Pulmonary artery endothelial cell (primary cell): ENCODE measurements around the gene TRPM4. TPM values are rescaled to one million over a fixed set of nuclear protein-coding genes. Genes with fewer than 3 reads are reported as not detected.
"Not testable (repeated sequence)": the region's sequence is repeated elsewhere in the genome, so short reads cannot be mapped to it uniquely, and the experiment has no call there.

ENCODE experiments used
- DNase-seq: peaks from one replicate; pipeline ENCODE4 v3.0.0-alpha.2; 2011; ENCODE audit warnings: low read depth, low spot score
- total RNA-seq: library from RNA; depleted of rRNA; stranded (reverse); fragments of >200 nt; gene quantifications from 2 replicates; pipeline ENCODE4 v1.2.3, GENCODE V29; 2014

The TRPM4 gene
- total RNA-seq, 1 donor from 2014 or later: 14.4 TPM

DNA sequence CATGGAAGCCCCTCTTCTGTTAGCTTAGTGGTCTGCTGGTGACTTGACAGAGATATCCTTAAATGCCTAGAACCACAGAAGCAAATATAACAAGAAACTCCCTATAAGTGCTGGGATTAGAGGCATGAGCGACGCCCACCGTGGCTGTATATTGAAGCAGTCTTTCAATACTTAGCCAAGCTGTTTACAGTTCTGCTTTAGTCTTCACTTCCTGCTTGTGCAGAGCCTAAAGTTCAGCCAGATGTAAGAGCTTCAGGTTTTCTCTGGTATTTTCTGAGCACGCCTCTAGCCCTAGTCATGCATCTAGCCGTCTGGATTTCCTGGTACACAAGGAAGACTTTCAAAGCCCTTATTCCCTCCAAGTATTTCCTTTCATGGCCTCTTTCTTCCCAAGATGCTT is 28.5 kb downstream of the TRPM4 start:
- no peak for DNase-seq

DNA sequence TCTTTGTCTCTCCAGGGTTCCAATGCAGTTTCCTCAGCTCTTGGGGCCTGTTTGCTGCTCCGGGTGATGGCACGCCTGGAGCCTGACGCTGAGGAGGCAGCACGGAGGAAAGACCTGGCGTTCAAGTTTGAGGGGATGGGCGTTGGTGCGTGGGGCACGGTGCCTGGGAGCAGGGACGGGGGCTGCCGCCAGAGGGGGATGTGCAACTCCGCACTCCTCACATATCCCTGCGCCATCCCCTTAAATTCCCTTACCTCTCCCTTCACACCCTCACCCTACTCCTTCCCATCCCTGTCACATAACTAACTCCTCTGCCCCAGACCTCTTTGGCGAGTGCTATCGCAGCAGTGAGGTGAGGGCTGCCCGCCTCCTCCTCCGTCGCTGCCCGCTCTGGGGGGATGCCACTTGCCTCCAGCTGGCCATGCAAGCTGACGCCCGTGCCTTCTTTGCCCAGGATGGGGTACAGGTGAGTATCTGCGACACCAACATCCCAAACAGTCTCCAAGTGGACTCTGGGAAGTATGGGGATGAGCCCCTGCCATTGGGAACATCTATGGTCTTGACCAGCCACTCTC is 31.1 kb downstream of the TRPM4 start:
- no peak for DNase-seq

DNA sequence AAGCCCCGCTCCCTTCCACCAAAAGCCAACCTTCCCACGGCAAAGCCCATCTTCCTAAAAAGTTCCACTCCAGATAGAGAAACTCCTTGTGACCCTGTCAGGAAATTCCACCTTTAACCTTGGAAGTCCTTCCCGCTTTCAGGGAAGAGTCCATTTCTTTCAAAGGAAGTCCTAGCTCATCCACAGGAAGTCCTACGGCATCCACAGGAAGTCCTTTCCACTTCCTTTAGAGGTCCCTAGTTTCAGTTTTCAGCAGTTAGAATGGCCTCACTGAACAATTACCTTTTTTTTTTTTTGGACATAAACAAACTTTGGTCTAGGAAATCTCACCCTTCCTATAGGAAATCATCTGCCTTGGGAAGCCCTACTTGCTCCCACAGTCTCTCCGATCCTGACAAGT is 31.7 kb downstream of the TRPM4 start:
- DNase-seq: no peak

DNA sequence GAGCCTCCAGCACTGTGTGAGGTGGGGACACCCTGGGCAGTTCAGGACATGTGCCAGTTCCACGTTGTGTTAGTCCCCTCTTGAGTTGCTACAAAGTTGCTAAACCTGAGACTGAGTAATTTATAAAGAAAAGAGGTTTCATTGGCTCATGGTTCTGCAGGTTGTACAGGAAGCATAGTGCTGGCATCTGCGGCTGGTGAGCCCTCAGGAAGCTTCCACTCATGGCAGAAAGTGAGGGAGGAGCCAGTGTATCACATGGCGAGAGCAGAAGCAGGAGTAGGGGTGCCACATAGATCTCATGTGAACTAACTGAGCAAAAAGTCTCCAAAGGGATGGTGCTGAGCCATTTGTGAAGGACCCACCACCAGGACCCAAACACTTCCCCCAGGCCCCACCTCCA is 33.2 kb downstream of the TRPM4 start:
- no peak for DNase-seq

DNA sequence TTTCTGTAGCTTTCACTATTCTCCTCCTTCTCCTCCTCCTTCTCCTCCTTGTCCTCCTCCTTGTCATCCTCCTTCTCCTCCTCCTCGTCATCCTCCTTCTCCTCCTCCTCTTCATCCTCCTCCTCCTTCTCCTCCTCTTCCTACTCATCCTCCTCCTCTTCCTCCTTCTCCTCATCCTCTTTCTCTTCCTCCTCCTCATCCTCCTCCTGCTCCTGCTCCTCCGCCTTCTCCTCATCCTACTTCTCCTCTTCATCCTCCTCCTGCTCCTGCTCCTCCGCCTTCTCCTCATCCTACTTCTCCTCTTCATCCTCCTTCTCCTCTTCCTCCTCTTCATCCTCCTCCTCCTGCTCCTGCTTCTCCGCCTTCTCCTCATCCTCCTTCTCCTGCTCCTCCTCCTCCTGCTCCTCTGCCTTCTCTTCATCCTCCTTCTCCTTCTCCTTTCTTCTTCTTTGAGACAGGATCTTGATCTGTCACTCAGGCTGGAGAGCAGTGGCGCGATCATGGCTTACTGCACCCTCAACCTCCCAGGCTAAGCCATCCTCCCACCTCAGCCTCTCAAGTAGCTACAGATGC is 36.3 kb downstream of the TRPM4 start:
- no peak for DNase-seq

DNA sequence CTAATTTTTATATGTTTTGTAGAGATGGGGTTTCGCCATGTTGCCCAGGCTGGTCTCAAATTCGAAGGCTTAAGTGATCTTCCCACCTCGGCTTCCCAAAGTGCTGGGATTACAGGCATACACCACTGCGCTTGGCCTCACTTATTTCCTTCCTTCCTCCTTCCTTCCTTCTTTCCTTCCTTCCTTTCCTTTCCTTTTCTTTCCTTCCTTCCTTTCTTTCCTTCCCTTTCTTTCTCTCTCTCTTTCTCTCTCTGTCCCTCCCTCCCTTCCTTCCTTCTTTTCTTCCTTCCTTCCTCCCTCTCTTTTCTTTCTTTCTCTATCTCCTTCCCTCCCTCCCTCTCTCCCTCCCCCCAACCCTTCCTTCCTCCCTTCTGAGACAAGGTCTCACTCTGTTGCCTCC is 36.8 kb downstream of the TRPM4 start:
- no peak for DNase-seq

DNA sequence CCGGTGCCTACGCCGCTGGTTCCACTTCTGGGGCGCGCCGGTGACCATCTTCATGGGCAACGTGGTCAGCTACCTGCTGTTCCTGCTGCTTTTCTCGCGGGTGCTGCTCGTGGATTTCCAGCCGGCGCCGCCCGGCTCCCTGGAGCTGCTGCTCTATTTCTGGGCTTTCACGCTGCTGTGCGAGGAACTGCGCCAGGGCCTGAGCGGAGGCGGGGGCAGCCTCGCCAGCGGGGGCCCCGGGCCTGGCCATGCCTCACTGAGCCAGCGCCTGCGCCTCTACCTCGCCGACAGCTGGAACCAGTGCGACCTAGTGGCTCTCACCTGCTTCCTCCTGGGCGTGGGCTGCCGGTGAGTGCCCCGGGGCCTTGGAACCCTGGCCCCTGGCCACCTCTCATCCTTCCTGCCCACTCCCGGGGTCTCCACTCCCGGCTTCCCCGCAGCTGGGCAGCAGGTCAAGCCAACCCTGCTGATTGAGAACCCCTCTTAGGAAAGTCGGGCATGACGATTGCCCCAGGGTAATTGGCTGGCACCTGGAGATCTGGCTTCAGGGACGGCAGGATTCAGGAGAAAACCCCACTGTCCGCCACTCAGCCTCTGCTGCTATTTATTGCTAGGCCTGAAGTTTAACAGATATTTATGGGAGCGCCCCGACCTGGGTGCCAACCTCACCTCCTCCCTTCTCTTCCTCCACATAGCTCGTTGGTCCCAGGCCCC is 39.1 kb downstream of the TRPM4 start:
- no peak for DNase-seq

DNA sequence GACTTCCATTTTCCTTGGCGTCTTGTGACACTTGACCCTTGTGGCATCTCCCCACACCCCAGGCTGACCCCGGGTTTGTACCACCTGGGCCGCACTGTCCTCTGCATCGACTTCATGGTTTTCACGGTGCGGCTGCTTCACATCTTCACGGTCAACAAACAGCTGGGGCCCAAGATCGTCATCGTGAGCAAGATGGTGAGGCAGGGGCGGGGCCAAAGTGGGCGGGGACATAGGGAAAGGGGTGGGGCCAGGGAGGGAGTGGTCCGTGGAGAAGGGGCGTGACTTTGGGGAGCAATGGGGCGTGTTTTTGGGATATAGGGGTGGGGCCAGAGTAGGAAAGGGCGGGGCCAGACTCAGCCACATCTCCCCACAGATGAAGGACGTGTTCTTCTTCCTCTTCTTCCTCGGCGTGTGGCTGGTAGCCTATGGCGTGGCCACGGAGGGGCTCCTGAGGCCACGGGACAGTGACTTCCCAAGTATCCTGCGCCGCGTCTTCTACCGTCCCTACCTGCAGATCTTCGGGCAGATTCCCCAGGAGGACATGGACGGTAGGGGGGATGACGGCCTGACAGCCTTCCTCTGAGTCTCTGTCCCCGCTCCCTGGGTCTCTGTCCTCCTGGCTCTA is 42.8 kb downstream of the TRPM4 start:
- no peak for DNase-seq

DNA sequence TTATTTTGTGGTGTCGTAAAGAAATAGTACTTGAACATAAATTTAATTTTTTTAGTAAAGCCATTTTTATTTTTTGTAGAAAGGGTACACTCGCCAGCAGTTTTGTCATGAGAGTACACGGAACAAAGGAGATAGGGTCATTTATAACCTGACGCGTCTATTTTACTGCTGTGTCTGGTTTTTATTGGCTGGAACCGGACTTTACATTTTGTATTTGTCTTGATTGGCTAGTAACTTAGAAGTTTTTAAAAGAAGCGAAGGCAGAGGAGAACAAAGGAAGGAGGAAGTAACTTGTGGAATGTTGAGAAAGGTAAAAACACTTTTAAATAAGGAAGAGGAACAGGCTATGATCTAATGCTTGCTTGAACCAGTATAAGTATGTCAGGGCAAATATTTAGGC is 43.5 kb downstream of the TRPM4 start:
- no peak for DNase-seq

DNA sequence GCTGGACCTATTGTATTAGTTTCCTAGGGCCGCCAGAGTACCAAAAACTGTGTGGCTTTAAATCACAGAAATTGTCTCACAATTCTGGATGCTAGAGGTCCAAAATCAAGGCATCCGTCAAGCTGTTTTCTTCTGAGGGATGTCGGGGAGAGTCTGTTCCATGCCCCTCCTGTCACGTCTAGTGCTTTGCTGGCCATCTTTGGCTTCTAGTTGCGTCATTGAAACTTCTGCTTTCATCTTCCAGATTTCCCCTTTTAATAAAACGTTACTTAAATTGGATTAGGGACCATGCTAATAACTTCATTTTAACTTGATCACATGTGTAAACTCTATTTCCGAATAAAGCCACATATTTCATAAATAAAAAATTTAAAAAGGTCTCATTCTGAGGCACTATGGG is 47.5 kb downstream of the TRPM4 start:
- no peak for DNase-seq

DNA sequence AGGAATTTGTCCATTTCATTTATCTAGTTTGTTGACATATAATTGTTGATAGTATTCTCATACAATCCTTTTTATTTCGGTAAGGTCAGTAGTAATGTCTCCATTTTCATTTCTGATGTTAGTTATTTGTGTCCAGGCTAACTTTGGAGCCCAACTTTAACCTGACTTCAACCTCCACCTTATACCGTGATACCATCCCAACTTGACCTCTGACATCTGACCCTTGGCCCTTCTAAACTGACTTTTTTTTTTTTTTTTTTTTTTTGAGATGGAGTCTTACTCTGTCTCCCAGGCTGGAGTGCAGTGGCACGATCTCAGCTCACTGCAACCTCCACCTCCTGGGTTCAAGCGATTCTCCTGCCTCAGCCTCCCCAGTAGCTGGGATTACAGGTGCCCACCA is 51.9 kb downstream of the TRPM4 start:
- DNase-seq: not testable (repeated sequence)

DNA sequence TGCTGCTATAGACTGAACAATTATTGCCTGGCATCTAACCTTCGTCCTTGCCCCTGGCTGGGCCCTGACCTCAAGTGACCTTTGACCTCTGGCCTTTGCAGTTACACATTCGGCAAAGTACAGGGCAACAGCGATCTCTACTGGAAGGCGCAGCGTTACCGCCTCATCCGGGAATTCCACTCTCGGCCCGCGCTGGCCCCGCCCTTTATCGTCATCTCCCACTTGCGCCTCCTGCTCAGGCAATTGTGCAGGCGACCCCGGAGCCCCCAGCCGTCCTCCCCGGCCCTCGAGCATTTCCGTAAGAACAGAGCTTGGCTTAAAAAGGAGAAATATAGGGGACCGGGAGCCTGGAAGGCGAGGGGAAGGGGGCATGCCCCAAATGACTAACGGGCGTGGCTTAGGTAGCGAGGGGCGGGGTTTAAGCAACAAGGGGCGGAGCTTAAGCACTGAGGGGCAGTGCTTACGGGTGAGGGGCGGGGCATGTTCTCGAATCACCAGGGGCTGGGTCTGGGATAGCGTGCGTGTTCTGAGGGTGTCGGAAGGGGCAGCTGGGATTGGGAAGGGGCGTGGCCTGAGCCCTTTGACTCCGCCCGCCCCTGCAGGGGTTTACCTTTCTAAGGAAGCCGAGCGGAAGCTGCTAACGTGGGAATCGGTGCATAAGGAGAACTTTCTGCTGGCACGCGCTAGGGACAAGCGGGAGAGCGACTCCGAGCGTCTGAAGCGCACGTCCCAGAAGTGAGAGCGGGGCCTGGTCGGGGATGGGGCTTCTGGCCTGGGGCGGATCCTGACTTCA is 52.7 kb downstream of the TRPM4 start:
- no peak for DNase-seq

DNA sequence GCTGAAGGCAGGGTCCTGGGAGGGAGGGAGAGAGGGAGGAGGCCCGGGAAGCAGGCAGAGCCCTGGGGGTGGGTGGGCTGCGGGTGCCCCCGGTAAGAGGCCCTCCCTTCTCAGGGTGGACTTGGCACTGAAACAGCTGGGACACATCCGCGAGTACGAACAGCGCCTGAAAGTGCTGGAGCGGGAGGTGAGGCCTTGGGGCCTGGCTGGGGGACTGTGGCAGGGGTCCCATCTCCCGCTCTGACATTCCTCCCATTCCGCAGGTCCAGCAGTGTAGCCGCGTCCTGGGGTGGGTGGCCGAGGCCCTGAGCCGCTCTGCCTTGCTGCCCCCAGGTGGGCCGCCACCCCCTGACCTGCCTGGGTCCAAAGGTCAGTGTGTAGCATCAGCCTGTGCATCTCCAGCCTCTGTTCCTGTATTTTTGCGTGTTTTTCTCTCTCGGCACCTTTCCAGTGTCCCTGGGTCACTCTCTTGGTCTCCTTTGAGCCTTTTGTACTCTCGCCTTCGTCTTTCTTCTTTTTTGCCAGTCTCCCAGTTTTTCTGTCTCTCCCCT is 53.4 kb downstream of the TRPM4 start:
- no peak for DNase-seq

DNA sequence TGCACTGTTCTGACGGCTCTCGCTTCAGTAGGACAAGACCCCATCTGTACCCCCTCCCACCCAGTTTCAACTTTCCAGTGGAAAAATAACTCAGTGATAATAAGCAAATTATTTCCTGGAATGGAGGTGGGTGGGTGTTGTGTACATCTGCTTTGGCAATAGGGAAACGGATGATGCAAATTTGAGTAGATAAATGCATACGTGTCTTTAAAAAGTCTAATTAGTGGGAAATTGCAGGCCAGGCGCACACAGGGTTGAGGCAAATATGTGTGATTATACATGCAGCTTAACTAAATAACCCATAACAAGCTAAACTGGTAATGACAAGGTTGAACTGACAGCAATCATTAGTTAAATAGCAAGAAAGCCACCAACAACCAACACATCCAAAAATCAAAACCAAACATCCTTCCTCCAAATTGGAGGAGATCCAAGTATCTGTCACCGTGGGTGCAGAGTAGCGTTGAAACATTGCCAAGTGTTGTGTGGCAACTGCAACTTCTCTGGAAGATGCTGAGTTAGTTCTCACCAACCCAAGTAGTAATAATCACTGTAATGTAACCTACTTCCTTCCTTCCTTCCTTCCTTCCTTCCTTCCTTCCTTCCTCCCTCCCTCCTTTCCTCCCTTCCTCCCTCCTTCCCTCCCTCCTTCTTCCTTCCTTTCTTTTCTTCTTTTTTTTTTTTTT is 54.6 kb downstream of the TRPM4 start:
- no peak for DNase-seq

DNA sequence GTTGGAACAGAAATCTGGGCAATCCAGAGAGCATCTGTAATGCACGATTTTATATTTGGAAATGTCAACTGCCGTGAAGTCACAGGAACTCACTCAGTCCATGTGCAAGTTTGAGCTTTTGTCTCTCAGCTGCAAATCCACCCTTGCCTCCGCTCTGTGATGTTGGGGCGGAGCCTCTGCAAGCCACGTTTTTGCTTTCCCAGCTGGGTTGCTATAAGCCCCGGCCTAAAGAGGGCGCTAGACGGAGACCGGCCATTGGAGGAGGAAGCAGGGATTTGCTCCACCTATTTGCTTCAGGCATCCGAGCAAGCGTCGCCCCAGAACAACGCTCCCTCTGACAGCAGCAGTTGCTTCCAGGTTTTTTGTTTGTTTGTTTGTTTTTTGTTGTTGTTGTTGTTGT is 56.2 kb downstream of the TRPM4 start:
- DNase-seq: no peak

DNA sequence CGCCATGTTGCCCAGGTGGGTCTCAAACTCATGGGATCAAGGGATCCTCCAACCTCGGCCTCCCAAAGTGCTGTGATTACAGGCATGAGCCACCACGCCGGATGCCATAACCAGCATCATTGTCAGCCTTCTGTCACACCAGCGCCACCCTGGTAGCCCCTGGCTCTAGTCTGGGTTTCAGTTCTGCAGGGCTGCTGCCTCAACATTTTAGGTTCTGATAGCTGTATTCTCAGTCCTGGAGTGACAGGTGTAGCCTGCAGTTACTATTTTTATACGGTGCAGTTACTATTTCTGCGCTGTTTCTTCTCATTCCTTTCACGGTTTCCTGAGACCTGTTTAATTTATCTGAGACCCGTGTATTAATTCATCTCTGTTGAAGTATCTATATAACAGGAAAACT is 57.1 kb downstream of the TRPM4 start:
- no peak for DNase-seq

DNA sequence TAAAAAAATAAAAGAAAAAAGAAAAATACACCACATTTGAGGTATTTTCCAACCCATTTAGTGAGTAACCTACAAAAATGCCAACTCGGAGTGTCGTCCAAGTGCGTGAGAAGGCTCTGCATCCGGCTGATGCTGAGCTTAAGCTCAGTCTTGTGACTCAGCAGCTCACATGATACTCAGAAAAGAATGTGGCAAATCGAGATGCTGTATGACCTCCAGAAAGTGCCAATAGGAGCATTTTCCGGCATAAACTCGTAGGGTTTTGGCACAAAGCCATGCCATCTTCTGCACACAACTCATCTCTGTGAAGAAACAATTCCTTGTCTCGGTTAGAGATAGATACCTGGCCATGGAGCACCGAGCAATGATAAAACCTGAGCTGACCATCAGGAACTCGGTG is 58.5 kb downstream of the TRPM4 start:
- DNase-seq: no peak

DNA sequence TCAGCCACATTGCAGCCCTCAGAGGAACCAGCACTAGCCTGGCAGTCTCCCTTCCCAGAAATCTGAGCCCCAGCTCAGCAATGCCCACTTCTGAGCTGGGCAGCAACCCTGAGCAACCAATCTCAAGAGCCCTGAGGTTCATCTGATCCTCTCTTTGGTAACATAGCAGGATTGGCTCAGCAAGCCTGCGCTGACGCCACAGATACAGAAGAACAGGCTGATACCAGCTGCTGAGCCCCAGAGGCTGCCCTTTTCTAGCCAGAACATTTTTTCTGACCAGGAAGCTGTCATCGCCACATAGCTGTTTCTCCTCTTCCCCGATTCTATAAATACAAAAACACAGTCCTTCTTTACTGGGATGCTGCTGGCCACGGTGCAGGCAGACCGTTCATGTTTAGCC is 59.8 kb downstream of the TRPM4 start:
- no peak for DNase-seq

DNA sequence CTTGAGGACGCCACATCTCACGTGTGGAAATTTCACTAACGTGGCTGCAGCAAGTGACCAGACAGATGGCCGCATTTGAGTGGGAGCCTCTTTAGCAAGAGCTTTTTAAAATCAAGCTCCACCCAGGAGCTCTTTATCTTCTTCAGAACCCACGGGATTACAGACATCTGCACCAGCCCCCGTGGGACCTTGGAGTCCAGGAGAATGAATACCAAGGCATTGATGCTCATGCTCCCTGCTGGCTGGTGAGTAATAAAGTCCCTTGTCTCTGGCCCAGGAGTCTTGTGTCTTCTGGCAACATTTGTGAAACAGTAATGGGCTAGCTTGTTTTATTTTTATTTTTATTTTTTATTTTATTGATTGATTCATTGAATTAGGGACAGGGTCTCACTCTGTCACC is 64.4 kb downstream of the TRPM4 start:
- DNase-seq: no peak

DNA sequence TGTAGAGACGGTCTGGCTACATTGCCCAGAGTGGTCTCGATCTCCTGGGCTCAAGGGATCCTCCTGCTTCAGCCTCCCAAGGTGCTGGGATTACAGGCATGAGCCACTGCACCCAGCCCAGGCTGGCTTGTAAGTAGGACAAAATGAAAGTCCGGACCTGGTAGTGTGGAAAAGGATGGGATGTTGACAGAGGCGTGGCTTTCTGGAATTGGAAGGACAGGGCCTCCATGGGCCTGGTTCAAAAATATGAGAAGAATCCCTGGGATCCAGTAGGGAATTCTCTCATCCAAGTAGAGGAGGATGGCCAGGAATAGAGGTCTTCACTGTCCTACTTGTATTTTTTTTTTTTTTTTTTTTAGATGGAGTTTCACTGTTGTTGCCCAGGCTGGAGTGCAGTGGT is 64.9 kb downstream of the TRPM4 start:
- DNase-seq: no peak

DNA sequence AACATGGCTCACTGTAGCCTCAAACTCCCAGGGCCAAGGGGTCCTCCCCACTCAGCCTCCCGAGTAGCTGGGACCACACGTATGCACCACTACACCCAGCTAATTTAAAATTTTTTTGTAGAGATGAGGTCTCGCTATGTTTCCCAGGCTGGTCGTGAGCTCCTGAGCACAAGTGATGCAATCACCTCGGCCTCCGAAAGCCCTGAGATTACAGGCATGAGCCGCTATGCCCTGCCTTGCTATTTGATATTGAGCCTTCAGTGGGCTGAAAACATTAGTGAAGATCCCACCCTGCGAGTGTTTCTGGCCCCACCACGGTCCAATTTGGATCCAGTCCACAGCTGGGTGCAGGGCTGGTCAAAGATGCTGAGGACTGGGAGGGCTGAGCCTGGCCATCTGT is 65.9 kb downstream of the TRPM4 start:
- no peak for DNase-seq
